ENCODE measurements around the gene KLHL40.

KLHL40 gene

DNA sequence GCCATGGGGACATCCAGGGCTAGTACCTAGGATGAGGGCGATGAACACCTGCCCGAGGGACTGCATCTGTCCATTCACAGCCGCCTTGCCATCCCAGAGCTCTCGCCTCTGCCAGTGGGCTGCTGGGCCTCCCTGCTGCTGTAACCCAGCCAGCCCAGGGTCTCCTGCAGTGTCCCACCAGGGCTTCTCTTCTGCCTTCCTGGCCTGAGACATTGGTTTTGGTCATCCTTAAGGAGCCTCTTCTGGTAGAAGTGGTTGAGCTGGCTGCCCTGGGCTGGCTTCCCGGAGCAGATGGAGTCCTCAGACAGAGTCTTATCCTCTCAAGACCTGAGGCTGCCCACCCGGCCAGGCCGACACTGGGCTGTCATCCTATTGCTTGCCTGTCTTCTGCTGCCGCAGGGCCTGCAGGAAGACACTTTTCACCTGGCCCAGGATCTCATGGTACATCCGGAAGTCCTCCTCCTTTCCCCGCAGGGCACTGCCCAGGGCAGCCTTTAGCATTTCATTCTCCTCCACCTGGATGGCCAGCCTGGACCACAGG, 23.3 kb downstream of the KLHL40 start:
- H3K27ac ChIP-seq = no peak overlapping the region
- TF ChIP-seq, protein P1, sequence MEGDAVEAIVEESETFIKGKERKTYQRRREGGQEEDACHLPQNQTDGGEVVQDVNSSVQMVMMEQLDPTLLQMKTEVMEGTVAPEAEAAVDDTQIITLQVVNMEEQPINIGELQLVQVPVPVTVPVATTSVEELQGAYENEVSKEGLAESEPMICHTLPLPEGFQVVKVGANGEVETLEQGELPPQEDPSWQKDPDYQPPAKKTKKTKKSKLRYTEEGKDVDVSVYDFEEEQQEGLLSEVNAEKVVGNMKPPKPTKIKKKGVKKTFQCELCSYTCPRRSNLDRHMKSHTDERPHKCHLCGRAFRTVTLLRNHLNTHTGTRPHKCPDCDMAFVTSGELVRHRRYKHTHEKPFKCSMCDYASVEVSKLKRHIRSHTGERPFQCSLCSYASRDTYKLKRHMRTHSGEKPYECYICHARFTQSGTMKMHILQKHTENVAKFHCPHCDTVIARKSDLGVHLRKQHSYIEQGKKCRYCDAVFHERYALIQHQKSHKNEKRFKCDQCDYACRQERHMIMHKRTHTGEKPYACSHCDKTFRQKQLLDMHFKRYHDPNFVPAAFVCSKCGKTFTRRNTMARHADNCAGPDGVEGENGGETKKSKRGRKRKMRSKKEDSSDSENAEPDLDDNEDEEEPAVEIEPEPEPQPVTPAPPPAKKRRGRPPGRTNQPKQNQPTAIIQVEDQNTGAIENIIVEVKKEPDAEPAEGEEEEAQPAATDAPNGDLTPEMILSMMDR (conservative IDR thresholded peaks at IDR 0.05; ENCODE audit: low read depth) = no peak
- ChIA-PET CTCF (interaction anchor here (0.6 kb wide), 1 partner anchor 123 kb away, joined by 3 read pairs; no protein-coding TSS in a partner anchor), POLR2A (ENCODE audit: low non-redundant PET) (no interaction called here)
- DNase-seq (ENCODE audit: low spot score) = no peak

DNA sequence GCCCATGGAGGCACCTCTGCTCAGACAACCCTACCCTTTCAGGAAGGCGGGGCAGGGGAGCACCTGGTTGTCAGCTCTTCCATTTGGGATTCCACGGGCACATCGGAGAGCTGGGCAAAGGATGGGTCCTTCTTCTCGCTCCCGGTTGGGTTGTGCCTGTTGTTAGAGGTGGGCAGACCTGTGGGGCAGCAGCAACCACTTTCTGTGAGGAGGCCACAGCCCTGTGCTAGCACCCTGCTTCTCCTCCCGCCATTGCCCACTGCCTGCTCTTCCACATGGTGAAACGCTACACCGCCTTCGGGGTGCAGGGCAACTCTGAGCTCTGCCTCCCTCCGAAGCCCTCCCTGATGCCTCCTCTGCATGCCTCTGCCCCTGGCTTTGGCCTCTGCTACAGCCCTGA, 24.3 kb downstream of the KLHL40 start:
- CTCF ChIA-PET = interaction anchor here (0.6 kb wide), 1 partner anchor 13 kb away, joined by 6 read pairs; no protein-coding TSS in a partner anchor
- TF ChIP-seq, protein P1 (conservative IDR thresholded peaks at IDR 0.05; ENCODE audit: low read depth) = no peak
- no peak for DNase-seq (ENCODE audit: low spot score)
- H3K27ac ChIP-seq = no peak overlapping the region
- POLR2A ChIA-PET (ENCODE audit: low non-redundant PET) = no interaction called here

DNA sequence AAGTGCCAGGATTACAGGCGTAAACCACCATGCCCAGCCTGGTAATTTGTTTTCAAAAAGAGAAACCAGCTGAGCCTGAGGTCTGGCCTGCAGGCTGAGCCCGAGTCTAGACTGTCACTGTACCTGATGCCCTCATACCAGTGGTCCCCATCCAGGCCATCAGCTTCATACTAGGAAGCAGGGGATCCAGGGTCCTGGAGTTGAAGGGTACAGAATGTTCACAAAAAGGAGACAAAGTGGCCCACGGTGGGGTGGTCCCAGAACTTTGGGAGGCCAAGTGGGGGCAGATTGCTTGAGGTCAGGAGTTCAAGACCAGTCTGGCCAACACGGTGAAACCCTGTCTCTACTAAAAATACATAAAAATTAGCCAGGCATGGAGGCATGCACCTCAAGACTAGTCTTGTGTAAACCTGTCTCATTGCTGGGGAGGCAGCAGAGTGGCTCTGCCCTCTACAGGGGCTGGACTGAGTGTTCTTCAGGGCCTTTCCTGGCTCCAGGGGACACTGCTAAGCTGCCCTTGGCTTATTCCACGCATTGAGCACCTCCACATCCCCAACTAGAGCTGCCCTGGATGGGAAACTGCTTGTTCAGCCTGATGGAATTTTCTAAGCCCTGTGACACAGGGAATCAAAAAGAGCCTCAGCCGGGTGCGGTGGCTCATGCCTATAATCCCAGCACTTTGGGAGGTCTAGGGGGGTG, 25.1 kb downstream of the KLHL40 start:
- ChIA-PET POLR2A (ENCODE audit: low non-redundant PET) (no interaction called here), CTCF (no interaction called here)
- H3K27ac ChIP-seq = no peak overlapping the region
- TF ChIP-seq, protein P1 (conservative IDR thresholded peaks at IDR 0.05; ENCODE audit: low read depth) = no peak
- no peak for DNase-seq (ENCODE audit: low spot score)

DNA sequence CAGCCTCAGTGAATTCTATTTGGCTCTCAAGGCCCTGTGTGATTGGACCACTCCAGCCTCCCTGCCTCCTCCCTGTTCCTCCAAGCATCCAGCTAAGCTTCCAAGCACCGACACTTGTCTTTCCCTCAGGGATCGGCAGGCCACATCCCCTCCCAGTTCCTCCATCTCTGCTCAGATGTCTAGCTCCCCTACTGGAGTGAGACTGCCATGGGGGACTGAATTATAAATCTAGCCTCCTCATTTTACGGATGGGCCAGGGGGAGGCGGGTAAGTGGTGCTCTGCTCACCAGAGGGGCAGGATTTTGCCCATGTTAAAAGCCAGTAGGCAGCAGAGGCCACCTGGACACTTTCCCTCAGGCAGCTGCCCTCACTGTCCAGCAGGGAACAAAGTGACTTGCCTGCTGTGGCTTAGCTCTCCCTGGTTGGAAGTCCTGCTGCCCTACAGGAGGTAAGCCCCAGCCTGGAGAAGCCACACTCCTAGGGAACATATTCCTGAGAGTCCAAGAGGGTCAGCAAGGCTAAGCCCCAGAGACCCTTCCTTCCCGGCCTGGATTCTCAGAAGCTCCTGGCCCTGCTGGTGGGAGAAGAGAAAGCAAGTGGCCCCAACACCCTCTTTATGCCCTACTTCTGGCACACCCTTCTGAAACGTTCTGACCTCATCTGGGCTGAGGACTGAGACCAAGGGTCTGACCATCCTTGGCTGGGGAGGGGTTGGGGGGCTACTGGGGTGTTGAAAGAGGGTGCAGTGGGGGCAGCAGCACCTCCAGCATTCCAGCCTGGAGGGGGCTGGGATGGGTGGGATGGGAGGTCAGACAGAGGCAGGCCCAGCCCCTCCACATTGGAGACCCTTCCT, 26.4 kb downstream of the KLHL40 start:
- TF ChIP-seq, protein P1 (conservative IDR thresholded peaks at IDR 0.05; ENCODE audit: low read depth) = no peak
- DNase-seq (ENCODE audit: low spot score) = no peak
- ChIA-PET POLR2A (ENCODE audit: low non-redundant PET) (no interaction called here), CTCF (interaction anchor here (1.6 kb wide), 1 partner anchor 32 kb away, joined by 4 read pairs; no protein-coding TSS in a partner anchor)
- no peak overlapping the region for H3K27ac ChIP-seq

DNA sequence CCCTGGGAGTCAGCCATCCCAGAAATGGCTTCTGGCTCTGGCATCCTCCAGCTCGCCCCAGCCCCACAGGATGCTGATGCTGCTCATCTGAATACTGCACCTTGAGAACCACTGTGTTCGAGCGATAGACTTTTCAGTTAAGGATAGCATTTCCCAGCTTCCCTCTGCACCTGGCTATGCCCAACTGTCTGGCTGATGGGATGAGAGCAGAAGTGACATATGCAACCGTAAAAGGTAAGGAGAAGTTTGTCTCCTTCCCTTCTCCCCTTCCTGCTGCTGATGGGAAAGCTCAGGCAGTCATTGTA, 27.0 kb downstream of the KLHL40 start:
- H3K27ac ChIP-seq = no peak overlapping the region
- no peak for DNase-seq (ENCODE audit: low spot score)
- CTCF ChIA-PET = interaction anchor here (0.8 to 1.6 kb wide), 2 partner anchors 32 to 104 kb away, joined by 3 to 4 read pairs; no protein-coding TSS in a partner anchor
- POLR2A ChIA-PET (ENCODE audit: low non-redundant PET) = no interaction called here
- TF ChIP-seq, protein P1 (conservative IDR thresholded peaks at IDR 0.05; ENCODE audit: low read depth) = no peak

DNA sequence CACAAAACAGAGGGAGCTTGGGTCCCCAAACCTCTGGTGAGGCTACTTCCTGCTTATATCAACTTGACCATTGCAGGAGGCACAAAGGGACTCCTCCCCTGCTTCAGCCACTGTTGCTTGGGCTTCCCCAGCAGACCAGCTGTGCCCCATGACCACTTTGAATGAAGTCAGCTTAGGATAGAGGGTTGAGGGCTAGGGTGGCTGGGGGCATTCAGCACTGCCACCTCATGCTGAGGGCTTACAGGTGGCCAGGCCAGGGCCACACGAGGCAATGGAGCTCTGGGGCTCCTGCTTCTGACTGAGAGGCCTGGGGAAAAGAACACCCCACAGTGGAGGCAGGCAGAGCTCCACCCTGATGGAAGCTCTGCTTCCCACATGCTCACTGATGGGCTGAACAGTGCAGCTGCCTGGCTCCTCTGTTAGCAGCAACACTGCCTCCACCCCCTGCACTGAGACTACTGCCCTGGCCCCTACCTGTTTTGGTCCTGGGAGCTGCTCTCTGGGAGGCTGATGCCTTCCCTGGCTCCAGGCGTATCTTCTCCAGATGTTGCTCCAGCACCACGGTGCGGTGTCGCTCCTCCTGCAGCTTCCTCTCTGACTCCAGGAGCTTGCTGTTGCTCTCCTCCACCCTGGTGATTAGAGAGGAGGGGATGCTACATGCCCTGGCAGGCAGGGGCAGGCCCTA, 27.5 kb downstream of the KLHL40 start:
- DNase-seq (ENCODE audit: low spot score) = no peak
- POLR2A ChIA-PET (ENCODE audit: low non-redundant PET) = no interaction called here
- TF ChIP-seq, protein P1 (conservative IDR thresholded peaks at IDR 0.05; ENCODE audit: low read depth) = no peak
- no peak overlapping the region for H3K27ac ChIP-seq
- CTCF ChIA-PET = interaction anchor here (0.8 to 1.6 kb wide), 2 partner anchors 31 to 104 kb away, joined by 3 to 4 read pairs; no protein-coding TSS in a partner anchor
